GM20000 (cell line): ENCODE results near the gene CBX7.

Experiments
- DNase-seq: peaks from one replicate; pipeline ENCODE4 v3.0.0; 2012; ENCODE audit warnings: low spot score
- CTCF ChIP-seq: IDR thresholded peaks from 2 replicates; pipeline ENCODE4 v1.5.1; 2012; ENCODE audit warnings: mild to moderate bottlenecking, control low read depth; ENCODE audit errors: extremely low read depth, missing control alignments

Gene CBX7

GRCh38 chr22:39091126-39092081 is 61.1 kb downstream of the CBX7 start:
- no peak for DNase-seq
- no peak for TF ChIP-seq CTCF

- no peak for DNase-seq
- TF ChIP-seq CTCF = no peak
Measured at GRCh38 chr22:39090426-39091064, 61.9 kb downstream of the CBX7 start.

GRCh38 chr22:39089928-39090327 is 62.6 kb downstream of the CBX7 start:
- DNase-seq = no peak
- TF ChIP-seq CTCF = no peak

- TF ChIP-seq CTCF = no peak
- no peak for DNase-seq
Measured at GRCh38 chr22:39088685-39089032, 63.8 kb downstream of the CBX7 start.

GRCh38 chr22:39087881-39088684 is 64.4 kb downstream of the CBX7 start:
- DNase-seq = no peak
- no peak for TF ChIP-seq CTCF

- no peak for DNase-seq
- TF ChIP-seq CTCF = no peak
Measured at GRCh38 chr22:39087098-39087497, 65.4 kb downstream of the CBX7 start.
